HL-60/S4 (cell line): Measurements from ENCODE around the gene ABHD12B.
"Not testable (repeated sequence)": the region's sequence is repeated elsewhere in the genome, so short reads cannot be mapped to it uniquely, and the experiment has no call there.

Experiments
- in situ Hi-C: fragments of 300-500 bp; cut with MboI; formaldehyde crosslinking; loops from 2 replicates; pipeline ENCODE4 v1.14.3; 2022; ENCODE audit warnings: low sequenced_read_pairs

ABHD12B gene

DNA sequence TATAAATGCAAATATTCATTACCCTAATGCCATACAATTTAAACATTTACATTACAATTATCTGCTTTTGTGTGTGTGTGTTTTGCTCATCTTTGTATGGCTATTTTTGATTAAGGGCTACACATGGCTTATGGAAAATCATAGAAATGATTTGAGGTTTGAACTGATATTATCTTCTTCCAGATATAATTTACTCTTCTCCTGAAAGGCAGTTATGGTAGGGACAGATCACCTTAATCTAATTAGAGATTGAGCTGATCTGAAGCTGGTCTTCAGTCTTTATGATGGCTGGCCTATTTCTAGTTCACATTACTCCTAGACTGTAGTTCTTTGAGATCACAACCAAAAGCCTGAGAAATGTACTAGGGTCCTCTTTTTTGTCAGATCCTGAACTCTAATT lies 15.6 kb downstream of the ABHD12B start:
- in situ Hi-C loops, result no loop called here

DNA sequence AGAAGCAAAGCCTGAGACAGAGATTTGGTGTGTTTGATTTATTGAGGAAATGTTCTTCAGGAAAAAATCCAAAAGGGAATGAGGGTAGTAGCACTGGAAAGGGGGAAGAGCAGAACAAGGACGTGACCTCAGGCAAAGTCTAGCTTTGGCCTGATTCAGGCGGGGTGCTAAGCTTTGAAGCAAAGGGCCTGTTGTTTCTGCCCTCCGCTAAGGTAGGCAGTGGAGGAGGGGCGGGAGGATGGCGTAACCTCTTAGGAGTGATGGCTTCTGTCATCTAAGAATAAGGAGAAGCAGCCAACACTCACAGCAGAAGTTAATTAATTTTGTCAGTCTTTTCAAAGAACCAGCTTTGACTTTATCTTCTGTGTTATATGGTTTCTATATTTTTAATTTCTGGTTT lies 20.4 kb downstream of the ABHD12B start:
- in situ Hi-C loops, result no loop called here

GRCh38 chr14:50896421-50896820 lies 24.6 kb downstream of the ABHD12B start:
- in situ Hi-C loops, result not testable (repeated sequence)

DNA sequence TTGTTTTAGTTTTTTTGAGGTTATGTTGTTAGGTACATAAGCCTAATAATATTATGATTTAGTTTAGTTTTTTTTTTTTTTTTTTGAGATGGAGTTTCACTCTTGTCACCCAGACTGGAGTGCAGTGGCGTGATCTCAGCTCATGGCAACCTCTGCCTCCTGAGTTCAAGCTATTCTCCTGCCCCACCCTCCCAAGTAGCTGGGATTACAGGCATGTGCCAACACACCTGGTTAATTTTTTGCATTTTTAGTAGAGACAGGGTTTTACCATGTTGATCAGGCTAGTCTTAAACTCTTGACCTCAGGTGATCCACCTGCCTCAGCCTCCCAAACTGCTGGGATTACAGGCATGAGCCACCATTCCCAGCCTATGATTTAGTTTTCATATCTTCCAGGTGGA lies 25.2 kb downstream of the ABHD12B start:
- in situ Hi-C loops, result not testable (repeated sequence)

- in situ Hi-C loops, result no loop called here
Observed at GRCh38 chr14:50897658-50898175, 25.9 kb downstream of the ABHD12B start.

DNA sequence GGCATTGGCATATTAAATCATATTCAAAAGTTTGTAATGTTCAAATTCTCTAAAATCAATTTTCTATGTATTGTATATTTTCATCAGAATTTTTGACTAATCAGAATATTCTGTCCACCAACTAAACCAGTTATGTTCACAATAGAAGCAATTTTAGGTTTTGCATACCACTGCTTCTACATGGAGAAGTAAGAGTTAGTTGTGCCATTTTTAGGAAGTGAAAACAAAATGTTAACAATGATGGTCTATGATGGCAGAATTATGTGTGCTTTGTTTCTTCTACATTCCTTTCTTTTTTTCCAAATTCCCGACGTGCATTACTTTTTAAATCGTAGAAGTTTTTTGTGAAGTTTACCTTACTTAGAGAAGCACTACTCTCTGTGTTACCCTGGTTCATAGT lies 29.5 kb downstream of the ABHD12B start:
- in situ Hi-C loops, result no loop called here

GRCh38 chr14:50904719-50905118 lies 32.9 kb downstream of the ABHD12B start:
- in situ Hi-C loops, result no loop called here

- in situ Hi-C loops, result no loop called here
Observed at GRCh38 chr14:50906326-50907065, 34.6 kb downstream of the ABHD12B start.

DNA sequence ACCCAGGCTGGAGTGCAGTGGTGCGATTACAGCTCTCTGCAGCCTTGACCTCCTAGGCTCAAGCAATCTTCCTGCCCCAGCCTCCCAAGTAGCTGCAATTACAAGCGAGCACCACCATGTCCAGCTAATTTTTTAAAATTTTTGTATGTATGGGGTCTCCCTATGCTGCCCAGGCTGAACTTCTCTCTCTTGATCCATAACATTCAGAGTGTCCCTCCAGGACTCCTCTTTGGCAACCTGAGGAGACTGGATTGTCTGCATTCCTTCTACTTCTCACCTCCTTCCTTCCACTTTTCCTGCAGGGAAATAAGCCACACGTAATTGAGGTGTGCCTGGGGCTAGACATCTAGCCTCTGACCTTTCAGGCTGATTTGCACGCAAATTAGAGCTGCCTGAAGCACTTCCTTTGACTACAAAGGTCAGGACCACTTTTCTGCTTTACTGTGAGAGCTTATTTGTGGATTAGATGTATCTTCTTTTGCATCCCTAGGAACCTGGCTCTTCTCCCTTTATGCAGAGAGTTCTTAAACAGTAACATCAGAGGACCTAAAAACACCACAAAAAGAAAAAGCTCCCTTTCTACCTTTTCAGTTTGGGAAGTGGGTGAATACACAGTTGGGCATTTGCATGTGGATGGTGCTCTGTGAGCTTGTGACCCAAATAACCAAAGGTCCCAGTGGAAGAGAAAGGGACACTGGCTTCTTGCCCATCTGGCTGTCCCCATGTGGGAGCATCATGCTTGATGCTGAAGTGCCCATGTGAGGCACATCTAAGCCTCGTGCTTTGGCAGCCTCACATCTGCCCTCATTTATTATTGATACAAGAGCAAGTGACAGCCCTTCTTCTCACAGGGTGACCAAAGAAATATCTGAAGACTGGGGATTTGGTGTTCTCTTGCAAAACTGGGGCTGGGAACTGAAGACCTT lies 38.9 kb downstream of the ABHD12B start:
- in situ Hi-C loops, result no loop called here

DNA sequence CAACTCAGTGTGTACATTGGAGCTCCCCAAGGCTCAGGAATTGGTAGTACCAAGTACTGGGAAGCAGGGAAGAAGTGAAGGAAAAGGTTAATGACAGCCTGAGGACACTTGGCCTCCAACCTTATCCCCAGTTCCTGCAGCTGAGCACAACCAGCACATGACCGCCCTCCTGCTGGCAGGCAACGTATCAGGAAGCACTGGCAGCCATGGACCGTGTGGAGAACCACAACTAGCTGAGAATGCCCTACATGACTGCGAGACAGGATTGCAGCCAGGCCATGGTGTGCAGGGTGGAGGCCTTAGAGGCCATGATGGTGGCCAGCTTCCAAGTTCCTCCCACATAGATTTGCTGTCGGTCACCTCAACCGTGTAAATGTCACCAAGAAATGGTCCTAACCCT lies 45.6 kb downstream of the ABHD12B start:
- in situ Hi-C loops, result no loop called here

DNA sequence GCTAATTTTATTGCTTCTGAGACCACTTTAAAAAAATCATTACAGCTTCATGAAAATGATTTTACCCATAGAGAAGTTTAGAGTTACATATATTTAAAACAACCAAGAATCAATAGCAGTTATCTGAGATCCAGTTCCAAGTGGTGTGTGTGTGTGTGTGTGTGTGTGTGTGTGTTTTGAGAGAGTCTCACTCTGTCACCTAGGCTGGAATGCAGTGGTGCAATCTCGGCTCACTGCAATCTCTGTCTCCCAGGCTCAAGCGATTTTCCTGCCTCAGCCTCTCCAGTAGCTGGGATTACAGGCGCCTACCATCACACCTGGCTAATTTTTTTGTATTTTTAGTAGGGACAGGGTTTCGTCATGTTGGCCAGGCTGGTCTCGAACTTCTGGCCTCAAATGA lies 47.7 kb downstream of the ABHD12B start:
- in situ Hi-C loops, result not testable (repeated sequence)

GRCh38 chr14:50920482-50921230 lies 48.8 kb downstream of the ABHD12B start:
- in situ Hi-C loops, result no loop called here

- in situ Hi-C loops, result no loop called here
Observed at GRCh38 chr14:50922803-50923202, 51.0 kb downstream of the ABHD12B start.

GRCh38 chr14:50924236-50924635 lies 52.4 kb downstream of the ABHD12B start:
- in situ Hi-C loops, result no loop called here

DNA sequence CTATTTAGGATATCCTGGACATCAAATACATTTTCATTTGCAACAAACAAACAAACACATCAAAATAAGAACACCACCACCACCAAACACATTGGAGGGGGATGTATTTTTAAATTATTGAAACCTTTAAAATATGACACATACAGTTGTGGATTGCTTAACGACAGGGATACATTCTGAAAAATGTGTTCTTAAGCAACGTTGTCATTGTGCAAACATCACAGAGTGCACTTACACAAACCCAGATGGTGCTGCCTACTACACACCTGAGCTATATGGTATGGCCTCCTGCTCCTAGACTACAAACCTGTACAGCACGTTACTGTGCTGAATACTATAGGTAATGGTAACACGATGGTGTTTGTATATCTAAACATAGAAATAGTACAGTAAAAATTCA lies 53.0 kb downstream of the ABHD12B start:
- in situ Hi-C loops, result no loop called here

GRCh38 chr14:50926851-50927386 lies 55.1 kb downstream of the ABHD12B start:
- in situ Hi-C loops, result no loop called here

DNA sequence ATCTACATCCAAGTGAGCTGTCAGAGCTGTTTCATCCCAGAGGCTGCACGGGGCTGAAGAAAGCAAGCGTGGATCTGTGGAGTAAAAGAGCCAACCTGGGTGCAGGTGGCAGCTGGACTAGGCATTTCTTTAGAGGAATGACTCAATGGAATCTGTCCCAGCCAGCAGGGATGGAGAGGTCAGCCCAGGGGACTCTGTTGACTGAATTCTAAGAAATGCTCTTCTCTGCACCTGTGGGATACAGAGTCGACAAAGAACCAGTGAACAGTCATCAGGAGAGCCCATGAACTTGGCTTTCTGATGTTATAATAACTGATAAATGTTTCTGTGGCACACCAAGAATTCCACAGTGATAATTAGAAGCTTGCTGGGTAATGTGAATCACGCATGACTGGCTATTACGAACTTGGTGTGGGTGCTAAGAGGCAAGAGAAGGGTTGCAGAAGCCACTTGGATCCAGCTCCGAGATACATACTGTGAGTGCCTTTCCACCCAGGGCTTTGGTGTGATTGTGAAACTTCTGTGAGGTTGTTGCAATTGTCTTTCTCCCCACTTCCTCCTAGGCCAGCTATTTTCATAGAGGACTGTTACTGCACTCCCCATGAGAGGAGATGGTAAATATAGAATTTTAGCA lies 56.3 kb downstream of the ABHD12B start:
- in situ Hi-C loops, result no loop called here

DNA sequence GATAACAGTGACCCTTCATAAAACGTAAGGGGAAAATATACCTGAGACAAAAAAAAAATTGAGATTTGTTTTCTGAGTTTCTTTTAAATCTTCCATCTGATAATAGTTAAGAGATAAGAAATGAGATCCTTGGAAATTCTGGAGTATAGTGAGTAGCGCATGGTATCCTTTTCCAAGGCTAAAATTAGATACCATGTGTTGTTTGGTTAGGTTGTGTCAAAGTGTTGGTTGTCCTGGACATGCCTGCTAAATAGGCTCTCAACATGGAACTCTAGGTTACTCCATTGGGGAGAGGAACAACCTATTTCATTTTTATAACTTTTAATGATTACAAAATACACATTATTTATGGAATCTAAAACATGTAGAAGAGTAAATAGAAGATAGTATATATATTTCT lies 57.7 kb downstream of the ABHD12B start:
- in situ Hi-C loops, result no loop called here

- in situ Hi-C loops, result no loop called here
Observed at GRCh38 chr14:50931559-50931958, 59.7 kb downstream of the ABHD12B start.

DNA sequence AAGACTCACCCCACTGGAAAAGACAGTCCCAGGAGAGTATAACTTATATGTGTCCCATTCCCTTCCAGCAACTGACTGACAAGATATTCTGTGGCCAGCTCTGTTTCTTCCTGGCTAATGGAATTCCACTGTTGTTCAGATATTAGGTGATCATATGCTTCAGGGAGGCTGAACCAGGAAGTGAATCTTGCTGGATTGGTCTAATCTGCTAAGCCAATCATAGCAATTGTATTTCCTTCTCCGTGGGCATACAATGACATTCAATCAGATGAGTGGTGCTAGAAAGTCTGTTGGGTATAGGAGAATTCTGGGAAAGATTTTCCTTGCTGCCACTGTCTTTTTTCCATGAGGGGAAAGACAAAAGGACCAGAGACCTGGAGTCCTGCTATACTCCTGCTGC lies 60.3 kb downstream of the ABHD12B start:
- in situ Hi-C loops, result no loop called here
